ENCODE data around the gene SEPTIN1.
A peak's percentile ranks its signal among the peaks of the same experiment; 100 is the strongest.

SEPTIN1 gene

GRCh38 chr16:30375864-30376263 lies 6.5 kb downstream of the SEPTIN1 start:
- no peak for DNase-seq

GRCh38 chr16:30374538-30374937 lies 7.8 kb downstream of the SEPTIN1 start, which contains the start of gene MYL11:
Gene MYL11 (plus strand): TSS chr16:30374802. CDS start chr16:30374858, 56 bp downstream.
- DNase-seq: no peak

DNA sequence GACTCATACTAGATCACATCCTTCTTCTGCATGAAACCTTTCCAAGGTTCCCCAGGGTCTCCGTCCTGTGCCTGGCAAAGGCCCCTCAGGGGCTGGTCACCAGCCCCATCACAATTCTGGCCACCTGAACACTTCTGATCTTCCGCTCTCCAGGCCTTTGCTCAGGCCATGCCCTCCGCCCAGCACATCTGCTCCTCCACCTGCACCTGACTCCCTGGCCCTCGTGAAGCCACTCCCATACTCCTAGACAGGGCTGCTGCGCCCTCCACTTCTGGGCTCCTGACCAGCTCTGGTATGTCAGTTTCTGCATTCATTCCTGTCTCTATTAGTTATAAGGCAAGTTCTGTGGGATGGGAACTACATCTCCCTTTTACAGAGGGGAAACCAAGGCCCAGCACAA lies 9.6 kb downstream of the SEPTIN1 start:
- no peak for DNase-seq

GRCh38 chr16:30372038-30372712 lies 10.2 kb downstream of the SEPTIN1 start:
- no peak for DNase-seq

DNA sequence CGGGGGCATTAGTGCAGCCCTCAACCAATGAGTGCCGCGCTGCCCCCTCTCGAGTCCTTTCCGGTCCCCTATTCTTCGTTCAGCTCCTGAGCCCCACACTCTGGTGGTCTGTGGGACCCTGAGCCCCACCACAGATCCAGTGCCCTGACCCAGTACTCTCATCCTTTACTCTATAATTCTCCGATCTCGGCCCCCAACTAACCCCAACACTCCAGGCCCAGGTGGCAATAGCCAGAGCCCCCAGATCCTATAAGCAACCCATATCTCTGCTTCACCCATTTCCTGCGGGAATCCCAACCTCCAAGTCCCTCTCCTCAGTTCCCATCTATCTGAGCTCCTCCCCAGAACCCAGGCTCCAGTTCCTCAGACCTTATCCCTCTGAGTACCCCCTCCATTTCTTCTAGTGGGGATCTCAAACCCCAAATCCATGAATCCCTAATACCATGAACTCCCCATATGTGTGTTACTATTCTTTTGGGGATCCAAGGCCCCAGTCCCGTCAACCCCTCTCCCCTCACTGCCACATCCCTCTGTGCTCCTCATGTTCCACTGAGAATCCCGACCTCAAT lies 11.0 kb downstream of the SEPTIN1 start:
- no peak for DNase-seq

- DNase-seq: peak; percentile 99
Observed at GRCh38 chr16:30370456-30371247, 11.7 kb downstream of the SEPTIN1 start, which contains the start of gene TBC1D10B. Gene TBC1D10B (minus strand): TSS chr16:30370494. CDS start chr16:30370183, 311 bp downstream.

DNA sequence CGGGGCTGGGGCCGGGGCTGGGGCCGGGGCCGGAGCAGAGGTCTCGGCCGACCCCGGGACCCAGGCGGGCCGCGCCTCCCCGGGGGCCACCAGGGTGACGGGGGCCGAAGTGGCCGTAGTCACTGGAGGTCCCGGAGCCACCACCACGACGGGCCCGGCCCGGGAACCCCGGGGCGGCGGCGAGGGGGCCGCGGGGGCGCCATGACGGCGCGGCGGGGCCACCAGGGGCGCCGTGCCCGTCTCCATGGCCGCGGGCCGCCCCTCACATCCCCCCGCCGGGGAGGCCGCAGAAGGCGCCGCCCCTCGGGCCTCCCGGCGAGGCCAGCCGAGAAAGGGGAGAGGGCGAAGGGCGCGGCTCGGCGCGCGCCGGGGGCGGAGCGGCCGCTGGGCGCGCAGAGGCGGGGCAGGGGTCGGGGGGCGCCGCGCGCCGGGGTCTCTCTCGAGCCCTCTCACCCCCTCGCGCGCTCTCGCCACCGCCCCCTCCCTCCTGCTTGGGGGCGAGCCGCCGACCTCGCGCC lies 12.4 kb downstream of the SEPTIN1 start:
- no peak for DNase-seq

- DNase-seq: no peak
Observed at GRCh38 chr16:30369091-30369937, 13.0 kb downstream of the SEPTIN1 start.

DNA sequence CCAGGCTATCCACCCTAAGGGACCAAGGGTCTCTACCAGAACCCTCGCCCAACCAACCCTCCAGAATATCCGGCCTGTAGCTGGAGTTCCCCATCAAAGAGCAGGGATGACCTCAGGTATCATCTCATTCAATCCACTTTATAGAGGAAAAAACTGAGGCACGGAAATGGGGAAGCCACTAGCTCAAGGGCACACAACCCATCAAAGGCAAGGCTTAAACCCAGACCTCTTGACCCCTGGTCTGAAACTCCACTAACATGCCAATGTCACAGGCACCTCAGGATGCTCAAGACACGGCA lies 13.6 kb downstream of the SEPTIN1 start:
- no peak for DNase-seq

DNA sequence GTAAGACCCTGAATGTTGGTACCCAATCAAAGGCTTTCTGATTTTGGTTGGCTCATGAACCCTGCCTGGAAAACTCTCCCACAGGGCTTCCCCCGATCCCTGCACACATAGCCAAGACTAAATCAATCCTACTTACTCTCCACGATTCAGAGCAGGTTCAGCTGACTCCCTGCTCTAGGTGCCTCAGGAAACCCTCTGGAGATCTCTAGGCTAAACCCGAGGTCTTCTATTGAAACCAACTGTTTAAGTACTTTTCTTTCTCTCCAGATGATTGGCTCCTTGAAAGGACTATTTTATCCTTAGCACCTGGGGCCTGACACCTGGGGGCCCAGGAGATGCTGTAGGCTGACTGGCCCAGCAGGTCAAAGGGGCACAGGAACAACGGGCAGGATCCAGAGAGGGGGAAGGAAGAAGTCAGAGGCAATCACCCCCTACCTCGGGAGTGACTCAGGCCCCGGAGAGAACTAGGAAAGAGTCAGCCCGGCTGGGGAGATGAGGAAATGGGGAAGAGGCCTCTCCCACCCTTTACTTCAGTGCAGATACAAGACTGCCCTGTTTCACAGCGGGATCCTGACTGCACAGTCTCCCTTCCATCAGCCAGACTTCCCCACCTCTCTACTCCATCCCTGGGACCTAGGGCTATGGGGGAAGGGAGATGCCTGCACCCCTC lies 14.1 kb downstream of the SEPTIN1 start:
- DNase-seq: no peak

DNA sequence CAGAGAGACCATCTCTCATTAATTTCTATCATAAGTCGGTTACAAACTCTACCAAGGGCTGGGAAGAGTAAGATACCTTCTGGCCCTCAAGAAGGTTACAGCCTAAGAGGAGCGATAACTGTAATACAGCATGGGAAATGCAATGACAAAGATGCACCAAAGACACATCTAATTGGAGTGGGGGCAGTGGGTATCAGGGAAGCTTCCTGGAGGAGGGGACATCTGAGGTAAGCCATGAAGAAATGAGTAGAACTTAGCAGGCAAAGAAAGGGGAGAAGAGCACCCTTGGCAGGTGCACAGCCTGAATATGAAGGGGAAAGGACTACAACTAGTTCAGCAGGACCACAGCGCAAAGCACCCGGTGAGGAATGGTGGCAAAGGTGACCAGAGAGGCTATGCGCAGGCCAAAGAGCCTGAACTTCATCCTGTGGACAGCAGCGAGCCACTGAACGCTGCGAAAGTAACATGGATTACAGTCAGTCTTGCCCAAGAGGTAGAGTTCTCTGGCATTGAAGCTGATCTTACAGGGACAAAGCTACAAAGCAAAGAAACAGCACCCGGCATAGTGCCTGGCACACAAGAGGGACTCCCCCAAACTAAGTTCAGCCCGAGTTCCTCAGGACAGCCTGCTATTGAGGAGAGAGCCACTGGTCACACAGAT lies 14.9 kb downstream of the SEPTIN1 start:
- DNase-seq: no peak

GRCh38 chr16:30366511-30366910 lies 15.8 kb downstream of the SEPTIN1 start:
- DNase-seq: no peak

DNA sequence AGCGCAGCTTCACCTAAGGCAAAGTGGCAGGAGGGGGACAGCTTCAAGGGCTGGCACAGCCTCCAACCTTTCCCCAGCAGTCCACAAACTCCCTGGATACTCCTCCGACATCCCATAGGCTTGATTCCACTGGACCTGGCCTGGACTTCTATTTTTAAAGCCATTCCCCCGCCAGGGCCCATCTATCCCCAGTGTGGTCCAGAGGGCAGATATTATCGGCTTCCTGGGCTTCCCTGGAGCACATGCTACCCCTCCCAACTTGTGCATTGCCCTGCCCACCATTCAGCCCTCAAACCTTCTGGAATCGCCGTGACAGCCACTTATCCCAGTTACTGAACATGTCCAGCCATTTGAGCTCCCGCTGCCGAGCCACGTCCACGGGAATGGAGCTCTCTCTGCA lies 17.2 kb downstream of the SEPTIN1 start:
- DNase-seq: no peak

DNA sequence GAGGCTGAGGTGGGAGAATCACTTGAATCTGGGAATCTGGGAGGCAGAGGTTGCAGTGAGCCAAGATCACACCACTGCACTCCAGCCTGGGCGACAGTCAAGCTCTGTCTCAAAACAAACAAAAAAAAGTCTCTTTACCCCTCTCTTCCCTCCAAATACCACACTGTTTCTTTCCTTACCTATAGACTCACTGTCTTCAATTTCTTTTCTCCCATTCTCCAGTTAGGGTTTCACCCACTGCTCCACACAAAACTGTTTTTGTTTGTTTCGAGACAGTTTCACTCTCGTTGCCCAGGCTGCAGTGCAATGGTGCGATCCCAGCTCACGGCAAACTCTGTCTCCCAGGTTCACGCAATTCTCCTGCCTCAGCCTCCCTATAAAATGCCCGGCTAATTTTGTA lies 21.2 kb downstream of the SEPTIN1 start:
- DNase-seq: no peak

DNA sequence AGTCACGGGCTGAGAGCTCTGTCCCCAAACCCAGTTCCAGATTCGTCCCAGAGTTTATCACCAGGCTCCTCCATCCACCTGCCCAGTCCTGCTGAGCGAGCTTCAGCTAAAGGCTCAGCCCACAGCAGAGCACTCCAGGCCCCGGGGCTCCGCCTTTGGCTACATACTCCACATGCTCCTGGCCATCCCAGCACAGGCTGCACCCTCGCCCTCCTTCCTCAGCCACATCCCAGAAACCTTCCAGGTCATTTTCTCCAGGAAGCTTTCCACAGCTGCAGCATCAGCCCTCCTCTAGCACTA lies 22.5 kb downstream of the SEPTIN1 start:
- no peak for DNase-seq

GRCh38 chr16:30358990-30359870 lies 23.1 kb downstream of the SEPTIN1 start:
- no peak for DNase-seq

DNA sequence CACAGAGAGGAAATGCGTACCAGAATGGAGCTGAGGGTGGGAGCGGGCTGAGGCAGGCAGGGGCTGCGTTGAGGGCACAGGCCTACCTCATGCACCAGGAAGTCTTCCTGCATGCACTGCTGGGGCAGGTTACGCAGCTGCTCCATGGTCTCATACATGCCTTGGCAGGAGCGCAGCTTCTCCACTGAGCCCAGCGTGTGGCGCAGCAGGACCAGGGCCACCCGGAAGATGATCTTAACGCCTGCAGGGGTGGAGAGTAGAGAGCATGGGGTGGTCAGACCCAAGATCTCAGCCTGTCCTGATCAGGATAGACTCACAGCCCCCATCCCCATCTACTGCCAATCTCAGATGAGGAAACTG lies 23.8 kb downstream of the SEPTIN1 start:
- no peak for DNase-seq

GRCh38 chr16:30357715-30358576 lies 24.4 kb downstream of the SEPTIN1 start:
- DNase-seq: no peak

DNA sequence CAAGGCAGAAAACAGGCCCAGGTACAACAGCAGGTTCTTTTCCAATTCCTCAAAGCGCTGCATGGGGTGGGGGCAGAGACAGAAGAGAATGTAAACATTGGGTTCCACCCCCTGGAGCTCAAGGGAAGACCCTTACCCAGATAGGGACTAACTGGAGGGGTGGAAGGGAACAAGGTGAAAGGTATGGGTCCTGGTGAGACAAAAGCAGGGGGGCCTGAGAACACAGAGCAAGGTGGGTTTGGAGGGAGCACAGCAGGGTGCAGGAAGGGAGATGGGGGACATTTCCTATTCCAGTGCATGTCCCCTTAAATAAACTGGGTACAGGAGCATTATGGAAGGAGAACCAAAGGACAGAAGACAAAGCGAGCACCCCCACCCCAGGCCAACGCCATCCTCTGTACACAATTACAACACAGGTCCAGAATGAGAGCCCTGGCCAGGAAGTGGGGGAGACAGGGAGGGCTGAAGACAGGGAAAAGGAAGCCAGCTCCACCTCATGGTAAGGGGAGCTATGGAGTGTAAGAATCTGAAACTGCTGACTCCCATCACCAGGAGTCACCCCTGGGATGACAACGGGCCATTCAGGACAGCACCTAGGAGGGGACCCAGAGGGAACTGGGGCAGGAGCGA lies 25.2 kb downstream of the SEPTIN1 start:
- no peak for DNase-seq
